COR-L47 (cell line): ENCODE measurements around the gene DDX25.

Source experiments
- DNase-seq: peaks from one replicate; lab custom pipeline; 2025; lab: John Stamatoyannopoulos, UW

Gene DDX25

GRCh38 chr11:125977333-125977732, 73.0 kb downstream of the DDX25 start:
- DNase-seq: no peak

- no peak for DNase-seq
Observed at GRCh38 chr11:125978181-125978716, 73.9 kb downstream of the DDX25 start.
